ENCODE measurements around the gene PRKCSH. TPM values are rescaled to one million over a fixed set of nuclear protein-coding genes. Genes with fewer than 3 reads are reported as not detected.
"Not testable (repeated sequence)": the region's sequence is repeated elsewhere in the genome, so short reads cannot be mapped to it uniquely, and the experiment has no call there.

Gene PRKCSH
- polyA plus RNA-seq, 3 donors = 111 to 154 (median 149) TPM

- no peak within 1 kb of the TSS for H3K27ac ChIP-seq (ENCODE audit: low read depth, low read length)
- WGBS, 3 donors = 1 to 4% (median 2%) methylated on average over 60 to 72 of the region's 72 CpGs
Observed at GRCh38 chr19:11418549-11419506, 16.6 kb upstream of the PRKCSH start, which contains the start of gene RGL3. TSS of gene RGL3 (minus strand) at chr19:11419314. CDS start at chr19:11419278, 36 bp downstream.

GRCh38 chr19:11420429-11421370 is 14.7 kb upstream of the PRKCSH start:
- 4 to 21% (median 4%) methylated on average over 45 to 46 of the region's 46 CpGs for WGBS, 3 donors

GRCh38 chr19:11421371-11422098 is 13.9 kb upstream of the PRKCSH start:
- H3K27ac ChIP-seq (ENCODE audit: low read depth, low read length) = no peak overlapping the region
- WGBS, 3 donors = 12 to 31% (median 14%) methylated on average over 36 of the region's 36 CpGs

More at GRCh38 chr19:11420429-11421370, 14.7 kb upstream of the PRKCSH start:
- H3K27ac ChIP-seq (ENCODE audit: low read depth, low read length) = no peak overlapping the region

- no peak overlapping the region for H3K27ac ChIP-seq (ENCODE audit: low read depth, low read length)
- WGBS, 3 donors = 5 to 10% (median 7%) methylated on average over 55 to 56 of the region's 56 CpGs
Observed at GRCh38 chr19:11422163-11423065, 13.0 kb upstream of the PRKCSH start.

GRCh38 chr19:11423164-11423790 is 12.2 kb upstream of the PRKCSH start:
- WGBS, 3 donors = 31 to 74% (median 36%) methylated on average over 27 of the region's 27 CpGs
- no peak overlapping the region for H3K27ac ChIP-seq (ENCODE audit: low read depth, low read length)

- 5 to 20% (median 19%) methylated on average over 14 to 22 of the region's 22 CpGs for WGBS, 3 donors
- no peak overlapping the region for H3K27ac ChIP-seq (ENCODE audit: low read depth, low read length)
Observed at GRCh38 chr19:11423791-11424181, 11.6 kb upstream of the PRKCSH start.

GRCh38 chr19:11425719-11426457 is 9.5 kb upstream of the PRKCSH start:
- 91 to 93% (median 91%) methylated on average over 28 of the region's 28 CpGs for WGBS, 3 donors
- H3K27ac ChIP-seq (ENCODE audit: low read depth, low read length) = no peak overlapping the region

- 92 to 94% (median 93%) methylated on average over 18 to 19 of the region's 19 CpGs for WGBS, 3 donors
- no peak overlapping the region for H3K27ac ChIP-seq (ENCODE audit: low read depth, low read length)
Observed at GRCh38 chr19:11426656-11427055, 8.8 kb upstream of the PRKCSH start.

GRCh38 chr19:11433526-11433925 is 1.9 kb upstream of the PRKCSH start:
- 98 to 99% (median 98%) methylated on average over 3 of the region's 3 CpGs for WGBS, 3 donors
- H3K27ac ChIP-seq (ENCODE audit: low read depth, low read length) = not testable (repeated sequence)

- H3K27ac ChIP-seq (ENCODE audit: low read depth, low read length) = no peak overlapping the region
- WGBS, 3 donors = 2 to 13% (median 6%) methylated on average over 9 of the region's 9 CpGs
Observed at GRCh38 chr19:11434703-11435056, 755 bp upstream of the PRKCSH start.

GRCh38 chr19:11435833-11436313 is 438 bp downstream of the PRKCSH start:
- WGBS, 3 donors = 3 to 5% (median 4%) methylated on average over 21 of the region's 21 CpGs
- H3K27ac ChIP-seq (ENCODE audit: low read depth, low read length) = no peak overlapping the region

- 92 to 94% (median 93%) methylated on average over 9 of the region's 9 CpGs for WGBS, 3 donors
- no peak overlapping the region for H3K27ac ChIP-seq (ENCODE audit: low read depth, low read length)
Observed at GRCh38 chr19:11437955-11438354, 2.5 kb downstream of the PRKCSH start.

GRCh38 chr19:11444059-11444458 is 8.6 kb downstream of the PRKCSH start:
- no peak overlapping the region for H3K27ac ChIP-seq (ENCODE audit: low read depth, low read length)
- WGBS, 3 donors = 71 to 79% (median 74%) methylated on average over 5 of the region's 5 CpGs

- H3K27ac ChIP-seq (ENCODE audit: low read depth, low read length) = no peak overlapping the region
- 85 to 92% (median 89%) methylated on average over 13 of the region's 13 CpGs for WGBS, 3 donors
Observed at GRCh38 chr19:11445141-11445540, 9.7 kb downstream of the PRKCSH start.

- WGBS, 3 donors = 89 to 93% (median 92%) methylated on average over 13 to 14 of the region's 14 CpGs
Observed at GRCh38 chr19:11446271-11446651, 10.8 kb downstream of the PRKCSH start.

GRCh38 chr19:11446652-11447301 is 11.3 kb downstream of the PRKCSH start:
- 64 to 78% (median 69%) methylated on average over 22 to 23 of the region's 23 CpGs for WGBS, 3 donors
- no peak overlapping the region for H3K27ac ChIP-seq (ENCODE audit: low read depth, low read length)

More at GRCh38 chr19:11446271-11446651, 10.8 kb downstream of the PRKCSH start:
- no peak overlapping the region for H3K27ac ChIP-seq (ENCODE audit: low read depth, low read length)

Measured in adipose tissue (tissue), 3 donors.